ENCODE measurements around the gene FBXW5. TPM values are rescaled to one million over a fixed set of nuclear protein-coding genes. Genes with fewer than 3 reads are reported as not detected.
A peak's percentile ranks its signal among the peaks of the same experiment; 100 is the strongest.

Gene FBXW5
- total and polyA plus RNA-seq, 10 of the 15 experiments (the other 5 are each of a cell fraction or from before 2014, with no cell fraction given), result 0.21 to 97.3 (median 44.5) TPM

DNA sequence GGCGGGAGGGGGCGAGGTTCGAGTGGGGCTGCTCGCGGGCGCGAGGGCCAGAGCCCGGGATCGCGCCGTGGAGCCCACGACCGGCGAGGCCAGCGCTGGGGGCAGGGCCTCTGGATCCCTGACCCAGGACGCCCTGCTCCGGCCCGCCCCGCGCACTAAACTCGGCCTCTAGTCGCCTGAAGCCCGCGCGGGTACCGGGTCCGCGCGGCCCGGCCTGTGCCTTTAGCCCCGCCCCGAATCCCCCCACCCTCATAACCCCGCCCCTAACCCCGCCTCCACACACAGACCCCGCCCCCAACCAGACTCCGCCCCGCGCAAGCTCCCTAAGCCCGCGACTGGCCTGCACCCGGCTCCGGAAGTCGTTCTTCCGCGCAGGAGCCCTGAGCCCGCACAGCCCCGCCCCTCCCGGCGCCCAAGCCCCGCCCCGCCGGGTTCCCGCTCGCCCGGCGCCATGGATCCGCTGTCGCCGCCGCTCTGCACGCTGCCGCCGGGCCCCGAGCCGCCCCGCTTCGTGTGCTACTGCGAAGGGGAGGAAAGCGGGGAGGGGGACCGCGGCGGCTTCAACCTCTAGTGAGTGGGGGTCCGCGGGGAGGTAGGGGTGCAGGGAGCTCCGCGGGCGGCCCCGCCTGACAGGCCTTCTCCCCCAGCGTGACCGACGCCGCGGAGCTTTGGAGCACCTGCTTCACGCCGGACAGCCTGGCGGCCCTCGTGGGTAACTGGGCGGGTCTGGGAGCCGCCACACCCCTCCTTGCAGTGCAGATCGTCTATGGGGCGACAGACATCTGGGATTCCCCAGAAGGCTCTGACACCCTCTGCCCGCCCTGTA is 47.7 kb upstream of the FBXW5 start, which contains the start of gene PAXX (continued):
- TF ChIP-seq NR2F1 (conservative IDR thresholded peaks at IDR 0.05) (peak; percentile 19; the same call in 1 of the 2 replicates), RFX5 (IDR thresholded peaks at IDR 0.05; ENCODE audit: low read depth, low read length) (no peak), MYC (IDR thresholded peaks at IDR 0.05; ENCODE audit: insufficient read depth, insufficient read length, insufficient replicate concordance, low read length, severe bottlenecking) (peak; percentile 29), PML (IDR thresholded peaks at IDR 0.05; ENCODE audit: low read length) (no peak), E4F1 (IDR thresholded peaks at IDR 0.05; ENCODE audit: borderline replicate concordance, partially characterized antibody) (no peak), SIX5 (IDR thresholded peaks at IDR 0.05; ENCODE audit: low read depth, low read length, severe bottlenecking) (no peak), IKZF1 (conservative IDR thresholded peaks at IDR 0.05) (peak; percentile 70), POU2F2 (IDR thresholded peaks at IDR 0.05; ENCODE audit: borderline replicate concordance, low read depth, low read length) (no peak), NFIC (IDR thresholded peaks at IDR 0.05; ENCODE audit: low read depth, low read length) (no peak), BHLHE40 (IDR thresholded peaks at IDR 0.05; ENCODE audit: borderline replicate concordance in 1 of 2, low read depth in 2 of 2, low read length in 1 of 2) (peak in 1 of 2 experiments; percentile 68; a peak in 2 of 4 replicates), ZZZ3 (IDR thresholded peaks at IDR 0.05; ENCODE audit: control insufficient read depth, insufficient read length, low read depth) (no peak), IRF4 (IDR thresholded peaks at IDR 0.05; ENCODE audit: low read depth, low read length) (no peak), SREBF1 (IDR thresholded peaks at IDR 0.05; ENCODE audit: low read length) (no peak), POLR2AphosphoS5 (IDR thresholded peaks at IDR 0.05; ENCODE audit: low read length) (no peak), RELB (IDR thresholded peaks at IDR 0.05; ENCODE audit: low read depth) (no peak), NBN (IDR thresholded peaks at IDR 0.05) (0 out of 2 replicates have a peak, but pooled peaks have one; percentile 35), ASH2L (IDR thresholded peaks at IDR 0.05; ENCODE audit: borderline replicate concordance, low read depth) (no peak), LARP7 (IDR thresholded peaks at IDR 0.05) (peak; percentile 82), NFYB (IDR thresholded peaks at IDR 0.05; ENCODE audit: insufficient read depth, low read depth, low read length) (no peak), HCFC1 (IDR thresholded peaks at IDR 0.05; ENCODE audit: low read length) (no peak; the same call in 1 of the 2 replicates), RBBP5 (conservative IDR thresholded peaks at IDR 0.05) (no peak), PAX5 (IDR thresholded peaks at IDR 0.05; ENCODE audit: borderline replicate concordance, low read depth, low read length) (no peak), ZNF622 (IDR thresholded peaks at IDR 0.05) (no peak), SREBF2 (IDR thresholded peaks at IDR 0.05; ENCODE audit: low read length) (no peak), SKIL (IDR thresholded peaks at IDR 0.05; ENCODE audit: low read depth, poor library complexity, severe bottlenecking) (no peak), MYB (IDR thresholded peaks at IDR 0.05; ENCODE audit: borderline replicate concordance, low read depth, low read length) (no peak)
